ENCODE measurements around the gene EML3. TPM values are rescaled to one million over a fixed set of nuclear protein-coding genes. Genes with fewer than 3 reads are reported as not detected.

Gene EML3
- total RNA-seq, 1 experiment from 2014 or later, result 51.1 TPM

- Mint-ChIP-seq H3K4me1 (peaks cover 10% of the 10 kb centered on the region), H3K27ac (no peak overlapping the region), H3K36me3 (peaks cover 30% of the 10 kb centered on the region), H3K4me3 (peak overlapping the region; percentile 29; the same call in 1 of the 2 replicates), H3K9me3 (no peaks in the 10 kb centered on the region), H3K27me3 (ENCODE audit: low read depth) (no peaks in the 10 kb centered on the region)
- no peak for TF ChIP-seq SP1 (CRISPR knock-in tag; conservative IDR thresholded peaks at IDR 0.05)
- TF ChIP-seq ZNF219 (CRISPR knock-in tag; IDR thresholded peaks at IDR 0.05; ENCODE audit: borderline replicate concordance), result no peak
- TF ChIP-seq GRHL2 (CRISPR knock-in tag; IDR thresholded peaks at IDR 0.05; ENCODE audit: insufficient replicate concordance, severe bottlenecking), result no peak
- TF ChIP-seq STAT6 (CRISPR knock-in tag; conservative IDR thresholded peaks at IDR 0.05; ENCODE audit: low read depth), result no peak
- no peak for TF ChIP-seq CREB1 (CRISPR knock-in tag; IDR thresholded peaks at IDR 0.05)
- TF ChIP-seq KAT7 (CRISPR knock-in tag; IDR thresholded peaks at IDR 0.05; ENCODE audit: borderline replicate concordance), result no peak
- no peak for TF ChIP-seq ATF6 (CRISPR knock-in tag; IDR thresholded peaks at IDR 0.05)
- no peak for TF ChIP-seq ZBTB43 (CRISPR knock-in tag; IDR thresholded peaks at IDR 0.05)
- no peak for TF ChIP-seq ZNF512 (CRISPR knock-in tag; IDR thresholded peaks at IDR 0.05; ENCODE audit: borderline replicate concordance)
- no peak for TF ChIP-seq FOXP4 (CRISPR knock-in tag; IDR thresholded peaks at IDR 0.05)
- TF ChIP-seq ATF2 (CRISPR knock-in tag; IDR thresholded peaks at IDR 0.05; ENCODE audit: borderline replicate concordance, low read depth), result no peak
- TF ChIP-seq HMGA2 (CRISPR knock-in tag; IDR thresholded peaks at IDR 0.05), result no peak
- no peak for TF ChIP-seq ZSCAN18 (CRISPR knock-in tag; IDR thresholded peaks at IDR 0.05)
- TF ChIP-seq ZMAT4 (CRISPR knock-in tag; IDR thresholded peaks at IDR 0.05), result no peak
- TF ChIP-seq PRRX2 (CRISPR knock-in tag; IDR thresholded peaks at IDR 0.05), result no peak
- no peak for TF ChIP-seq ELF4 (CRISPR knock-in tag; IDR thresholded peaks at IDR 0.05; ENCODE audit: low read depth)
- no peak for TF ChIP-seq ERG (CRISPR knock-in tag; IDR thresholded peaks at IDR 0.05)
- no peak for TF ChIP-seq JAZF1 (CRISPR knock-in tag; IDR thresholded peaks at IDR 0.05)
- ChIA-PET CTCF (no interaction called here), POLR2A (interaction anchor here (2.7 to 6.3 kb wide), 2 partner anchors 21 to 52 kb away, joined by 14 to 42 read pairs; partner anchors contain the start of genes C11orf98, CSKMT and TUT1)
- no peak for ATAC-seq
- DNase-seq (ENCODE audit: low spot score), result no peak
Observed at GRCh38 chr11:62644220-62644619, 31.6 kb upstream of the EML3 start.

All from WTC11 (cell line).